OCI-M1 (cell line): ENCODE data around the gene SLC25A14.
A peak's percentile ranks its signal among the peaks of the same experiment; 100 is the strongest.

Experiments
- DNase-seq: peaks from one replicate; lab custom pipeline; 2025; lab: John Stamatoyannopoulos, UW

Gene SLC25A14

GRCh38 chrX:130385520-130385919 is 45.8 kb downstream of the SLC25A14 start, which contains the start of gene GPR119:
TSS of gene GPR119 (minus strand) at chrX:130385674. CDS start at chrX:130385447, 227 bp downstream.
- no peak for DNase-seq

GRCh38 chrX:130386408-130386808 is 46.7 kb downstream of the SLC25A14 start:
- DNase-seq = no peak

GRCh38 chrX:130393451-130394074 is 53.8 kb downstream of the SLC25A14 start:
- DNase-seq = peak; percentile 70

GRCh38 chrX:130395341-130395740 is 55.6 kb downstream of the SLC25A14 start:
- no peak for DNase-seq

- peak; percentile 90 for DNase-seq
Measured at GRCh38 chrX:130401415-130402207, 61.9 kb downstream of the SLC25A14 start, which contains the start of gene RBMX2. TSS of gene RBMX2 (plus strand) at chrX:130401987. CDS start at chrX:130402033, 46 bp downstream.

- DNase-seq = no peak
Measured at GRCh38 chrX:130402208-130402684, 62.5 kb downstream of the SLC25A14 start.

GRCh38 chrX:130413415-130413814 is 73.7 kb downstream of the SLC25A14 start:
- peak; percentile 4 for DNase-seq

- no peak for DNase-seq
Measured at GRCh38 chrX:130414800-130415199, 75.1 kb downstream of the SLC25A14 start.

- DNase-seq = no peak
Measured at GRCh38 chrX:130415201-130415600, 75.5 kb downstream of the SLC25A14 start.

GRCh38 chrX:130416785-130417184 is 77.1 kb downstream of the SLC25A14 start:
- DNase-seq = no peak

GRCh38 chrX:130418066-130418465 is 78.3 kb downstream of the SLC25A14 start:
- peak; percentile 22 for DNase-seq

GRCh38 chrX:130418740-130419139 is 79.0 kb downstream of the SLC25A14 start:
- no peak for DNase-seq

- no peak for DNase-seq
Measured at GRCh38 chrX:130419263-130419662, 79.5 kb downstream of the SLC25A14 start.
